Parathyroid adenoma (tissue), 2 donors: ENCODE data around the gene ANKS1A.

Source experiments
- H2AFZ ChIP-seq: fragments of 300-600 bp; sonication (generic); one replicate; pipeline ENCODE4 v1.7.0; 2017; ENCODE audit warnings: antibody characterized with exemption, mild to moderate bottlenecking
- H3K27ac ChIP-seq: fragments of 300-600 bp; sonication (generic); one replicate; pipeline ENCODE4 v1.7.0; 2017
- H3K27me3 ChIP-seq: fragments of 300-600 bp; sonication (generic); one replicate; pipeline ENCODE4 v1.7.0; 2017; ENCODE audit warnings: low read length; ENCODE audit not compliant: control insufficient read depth, insufficient read depth
- H3K36me3 ChIP-seq: fragments of 300-600 bp; sonication (generic); one replicate; pipeline ENCODE4 v1.7.0; 2017; ENCODE audit warnings: low read length; ENCODE audit not compliant: control insufficient read depth, insufficient read depth
- H3K4me1 ChIP-seq: fragments of 300-600 bp; sonication (generic); one replicate; pipeline ENCODE4 v1.7.0; 2017; ENCODE audit warnings: control low read depth
- H3K4me2 ChIP-seq: fragments of 300-600 bp; sonication (generic); one replicate; pipeline ENCODE4 v1.7.0; 2017; ENCODE audit warnings: low read length
- H3K4me3 ChIP-seq: fragments of 300-600 bp; sonication (generic); one replicate; pipeline ENCODE4 v1.7.0; 2017; ENCODE audit warnings: low read depth, low read length
- H3K79me2 ChIP-seq: fragments of 300-600 bp; sonication (generic); one replicate; pipeline ENCODE4 v1.7.0; 2017; ENCODE audit warnings: control low read depth
- H3K9ac ChIP-seq: fragments of 300-600 bp; sonication (generic); one replicate; pipeline ENCODE4 v1.7.0; 2017; ENCODE audit warnings: mild to moderate bottlenecking
- H3K9me3 ChIP-seq: fragments of 300-600 bp; sonication (generic); one replicate; pipeline ENCODE4 v1.7.0; 2017; ENCODE audit warnings: low read length; ENCODE audit not compliant: control insufficient read depth
- CTCF ChIP-seq: fragments of 300-600 bp; sonication (generic); IDR thresholded peaks from one replicate; pipeline ENCODE4 v1.7.0; 2017; ENCODE audit warnings: antibody characterized with exemption, mild to moderate bottlenecking
- donor health status: primary hyperparathyroidism.

The ANKS1A gene

GRCh38 chr6:35065441-35065800 lies 176.4 kb downstream of the ANKS1A start:
- no peak for TF ChIP-seq CTCF
- Histone ChIP-seq H3K36me3 (no peaks in the 10 kb centered on the region), H3K9ac (no peak overlapping the region), H3K27ac (no peak overlapping the region), H2AFZ (no peak overlapping the region), H3K9me3 (no peaks in the 10 kb centered on the region), H3K4me2 (no peak overlapping the region), H3K27me3 (no peaks in the 10 kb centered on the region), H3K4me1 (no peaks in the 10 kb centered on the region), H3K4me3 (no peak overlapping the region), H3K79me2 (no peaks in the 10 kb centered on the region)

GRCh38 chr6:35065870-35066269 lies 176.8 kb downstream of the ANKS1A start:
- TF ChIP-seq CTCF = no peak
- no peaks in the 10 kb centered on the region for H3K79me2 ChIP-seq
- no peak overlapping the region for H2AFZ ChIP-seq
- no peaks in the 10 kb centered on the region for H3K36me3 ChIP-seq
- no peak overlapping the region for H3K4me2 ChIP-seq
- H3K4me1 ChIP-seq = no peaks in the 10 kb centered on the region
- H3K4me3 ChIP-seq = no peak overlapping the region
- no peak overlapping the region for H3K27ac ChIP-seq
- H3K27me3 ChIP-seq = no peaks in the 10 kb centered on the region
- no peak overlapping the region for H3K9ac ChIP-seq
- no peaks in the 10 kb centered on the region for H3K9me3 ChIP-seq

- Histone ChIP-seq H3K36me3 (no peaks in the 10 kb centered on the region), H3K4me3 (no peak overlapping the region), H3K27ac (no peak overlapping the region), H3K79me2 (no peaks in the 10 kb centered on the region), H3K9me3 (no peaks in the 10 kb centered on the region), H3K9ac (no peak overlapping the region), H2AFZ (no peak overlapping the region), H3K27me3 (no peaks in the 10 kb centered on the region), H3K4me2 (no peak overlapping the region), H3K4me1 (no peaks in the 10 kb centered on the region)
- TF ChIP-seq CTCF = no peak
Measured at GRCh38 chr6:35067234-35067633, 178.2 kb downstream of the ANKS1A start.

- H2AFZ ChIP-seq = no peak overlapping the region
- H3K4me2 ChIP-seq = no peak overlapping the region
- H3K4me1 ChIP-seq = no peaks in the 10 kb centered on the region
- H3K79me2 ChIP-seq = no peaks in the 10 kb centered on the region
- no peaks in the 10 kb centered on the region for H3K27me3 ChIP-seq
- no peak overlapping the region for H3K27ac ChIP-seq
- TF ChIP-seq CTCF = no peak
- H3K36me3 ChIP-seq = no peaks in the 10 kb centered on the region
- H3K4me3 ChIP-seq = no peak overlapping the region
- H3K9me3 ChIP-seq = no peaks in the 10 kb centered on the region
- no peak overlapping the region for H3K9ac ChIP-seq
Measured at GRCh38 chr6:35068206-35068605, 179.2 kb downstream of the ANKS1A start.

GRCh38 chr6:35068644-35069043 lies 179.6 kb downstream of the ANKS1A start:
- H2AFZ ChIP-seq = no peak overlapping the region
- no peaks in the 10 kb centered on the region for H3K4me1 ChIP-seq
- TF ChIP-seq CTCF = no peak
- H3K27ac ChIP-seq = no peak overlapping the region
- no peaks in the 10 kb centered on the region for H3K36me3 ChIP-seq
- no peak overlapping the region for H3K9ac ChIP-seq
- H3K27me3 ChIP-seq = no peaks in the 10 kb centered on the region
- H3K79me2 ChIP-seq = no peaks in the 10 kb centered on the region
- H3K4me3 ChIP-seq = no peak overlapping the region
- no peak overlapping the region for H3K4me2 ChIP-seq
- H3K9me3 ChIP-seq = no peaks in the 10 kb centered on the region
